Measurements from ENCODE around the gene GLCE.
"Not testable (repeated sequence)": the region's sequence is repeated elsewhere in the genome, so short reads cannot be mapped to it uniquely, and the experiment has no call there.

The GLCE gene

DNA sequence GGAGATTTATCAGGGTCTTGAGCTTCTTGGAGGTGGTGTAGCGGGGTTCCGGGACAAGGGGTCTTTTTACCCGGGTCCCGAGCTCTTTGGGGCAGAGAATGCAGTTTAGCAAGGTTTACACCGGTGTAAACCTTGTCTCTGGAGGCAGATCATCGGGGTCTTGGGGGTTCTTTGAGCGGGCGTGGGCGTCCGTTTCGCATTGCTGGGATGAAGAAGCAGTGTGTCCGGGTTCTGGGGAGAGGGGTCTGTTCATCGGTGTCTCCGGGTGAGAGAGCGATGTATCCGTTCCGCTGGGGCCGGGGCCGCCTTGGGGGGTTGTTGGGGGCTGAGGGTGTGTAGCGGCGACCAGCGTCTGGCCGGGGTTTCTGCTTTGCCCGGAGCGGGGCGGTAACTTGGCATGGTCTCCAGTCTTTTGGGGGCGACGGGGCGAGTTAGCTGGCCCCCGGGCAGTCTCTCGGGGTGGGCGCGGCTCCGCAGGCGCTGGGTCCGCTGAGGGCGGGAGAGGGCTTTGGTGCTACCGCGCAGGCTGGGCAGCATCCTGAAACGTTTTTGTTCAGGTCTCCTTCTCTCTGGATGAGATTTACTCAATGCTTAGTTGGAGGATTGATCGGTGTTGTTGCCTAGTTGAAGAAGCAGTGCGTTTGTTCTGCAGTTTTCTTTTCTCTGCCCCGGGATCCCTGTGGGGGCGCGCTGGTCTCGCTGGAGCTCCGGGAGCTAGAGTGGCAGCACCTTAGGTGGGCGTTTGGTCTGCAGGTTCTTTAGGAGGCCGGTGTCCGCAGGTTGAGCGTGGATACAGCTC lies 843 bp downstream of the GLCE start:
- DNase-seq, result peak; percentile 13

DNA sequence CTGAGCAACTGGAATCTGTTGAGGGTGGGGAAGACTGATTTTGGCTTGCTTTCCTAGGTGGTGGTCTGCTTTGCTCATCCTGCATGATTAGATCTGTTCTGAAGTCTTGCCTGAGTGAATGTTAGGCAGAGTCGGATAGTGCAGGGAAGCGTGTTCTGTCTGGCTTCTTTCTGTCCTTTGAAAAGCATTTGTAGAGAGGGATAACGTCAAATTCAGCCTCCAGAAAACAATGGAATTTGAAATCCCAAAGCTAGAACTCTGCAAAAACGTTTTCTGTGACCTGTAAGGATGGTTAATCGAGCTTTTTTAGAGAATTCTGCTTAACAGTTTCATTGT lies 1.4 kb downstream of the GLCE start:
- no peak for DNase-seq

DNA sequence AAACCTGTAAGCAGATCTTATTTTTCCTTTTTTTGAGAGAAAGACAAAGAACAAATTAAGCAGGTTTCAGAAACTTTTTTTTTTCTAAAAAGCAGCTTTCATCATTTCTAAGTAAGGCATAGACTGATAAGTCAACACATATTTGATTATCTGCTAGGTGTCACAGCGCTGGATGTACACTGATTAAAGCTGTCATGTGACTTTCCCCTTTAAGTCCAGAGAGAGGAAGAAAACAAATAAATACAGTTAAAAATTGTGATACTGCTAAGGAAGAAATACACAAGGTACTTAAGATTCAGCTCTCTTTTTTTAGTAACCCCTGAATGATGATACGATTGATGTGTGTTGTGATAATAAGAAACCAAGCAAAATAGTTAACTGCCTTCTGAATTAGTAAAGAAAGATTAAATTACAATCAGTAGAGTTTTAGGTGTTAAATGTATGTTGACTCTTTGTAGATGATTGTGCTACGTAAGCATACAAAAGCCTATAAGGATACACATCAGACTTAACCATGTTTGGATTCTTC lies 2.8 kb downstream of the GLCE start:
- DNase-seq, result no peak

DNA sequence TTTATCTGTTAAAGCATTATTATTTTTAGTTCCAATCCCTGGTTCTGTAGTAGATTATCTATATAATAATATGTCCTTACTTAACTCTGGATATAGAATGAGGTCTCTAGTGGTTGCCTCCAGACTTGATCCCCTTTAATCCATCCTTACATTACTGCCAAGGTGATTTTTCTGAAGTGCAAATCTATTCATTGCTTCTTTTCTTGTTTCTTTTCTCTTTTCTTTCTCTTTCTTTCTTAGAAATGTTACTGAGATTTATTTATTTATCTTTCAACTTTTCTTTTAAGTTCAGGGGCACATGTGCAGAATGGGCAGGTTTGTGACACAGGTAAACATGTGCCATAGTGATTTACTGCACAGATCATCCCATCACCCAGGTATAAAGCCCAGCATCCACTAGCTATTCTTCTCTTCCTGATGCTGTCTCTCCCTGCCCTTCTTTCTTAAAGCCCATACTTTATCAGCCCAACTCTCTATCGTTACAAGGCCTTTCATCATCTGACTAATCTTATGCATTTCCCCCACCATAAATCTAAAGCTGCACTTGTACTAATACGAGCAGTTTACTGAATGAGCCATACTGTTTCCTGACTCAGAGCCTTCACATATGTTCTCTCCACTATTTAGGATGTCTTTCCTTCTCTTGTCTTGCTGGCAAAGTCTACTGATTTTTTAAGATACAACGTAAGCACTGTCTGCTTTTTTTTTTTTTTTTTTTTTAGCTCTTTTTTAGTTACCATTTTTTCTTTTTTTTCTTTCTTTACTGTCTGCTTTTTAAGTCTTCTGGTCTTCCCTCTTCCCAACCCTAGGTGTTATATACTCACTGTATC lies 4.6 kb downstream of the GLCE start:
- DNase-seq, result no peak

DNA sequence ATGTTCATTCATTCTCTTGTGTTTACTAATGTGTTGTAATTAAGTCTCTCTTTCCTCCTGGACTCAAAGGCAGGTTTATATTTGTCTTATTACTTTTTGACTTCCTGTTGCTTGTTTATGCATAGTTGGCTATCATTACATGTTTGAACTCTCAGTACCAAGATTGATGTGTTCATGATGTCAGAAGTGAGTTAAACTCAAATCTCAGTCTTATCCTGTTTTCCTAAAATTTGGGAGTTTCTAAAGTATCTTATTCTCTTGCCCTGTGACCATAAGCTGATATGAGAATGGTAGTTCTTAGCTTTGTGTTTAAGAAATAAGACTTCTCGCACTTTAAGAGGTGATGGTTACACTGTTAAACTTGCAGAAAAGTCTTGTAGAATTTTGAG lies 5.2 kb downstream of the GLCE start:
- no peak for DNase-seq

DNA sequence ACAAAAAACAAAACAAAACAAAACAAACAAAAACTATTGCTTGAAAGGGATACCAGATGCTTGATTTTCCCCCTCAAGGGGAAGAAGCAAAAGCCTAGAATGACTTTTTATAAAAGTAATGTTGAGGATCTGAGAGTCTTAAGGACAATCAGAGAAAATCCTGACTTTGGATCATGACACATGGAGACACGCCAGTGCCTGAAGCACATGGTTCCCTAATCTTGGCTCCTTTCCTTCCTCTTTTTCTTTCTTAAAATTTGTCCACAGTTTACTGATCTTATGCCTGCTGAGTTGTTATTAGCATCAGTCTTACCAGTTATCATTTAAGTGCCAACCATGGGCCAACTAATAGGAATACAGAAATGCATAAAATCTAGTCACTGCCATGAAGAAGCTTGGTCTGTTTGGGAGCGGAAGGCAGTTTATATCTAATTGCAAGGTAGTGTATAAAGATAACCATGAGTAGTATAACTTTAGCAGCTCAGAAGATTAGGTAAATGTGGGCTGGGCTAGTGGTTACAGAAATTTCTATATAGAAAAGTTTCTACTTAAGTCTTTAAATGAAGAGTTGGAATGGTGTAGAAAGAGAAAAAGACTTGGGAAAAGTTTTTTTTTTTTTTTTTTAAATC lies 6.9 kb downstream of the GLCE start:
- peak; percentile 69 for DNase-seq

DNA sequence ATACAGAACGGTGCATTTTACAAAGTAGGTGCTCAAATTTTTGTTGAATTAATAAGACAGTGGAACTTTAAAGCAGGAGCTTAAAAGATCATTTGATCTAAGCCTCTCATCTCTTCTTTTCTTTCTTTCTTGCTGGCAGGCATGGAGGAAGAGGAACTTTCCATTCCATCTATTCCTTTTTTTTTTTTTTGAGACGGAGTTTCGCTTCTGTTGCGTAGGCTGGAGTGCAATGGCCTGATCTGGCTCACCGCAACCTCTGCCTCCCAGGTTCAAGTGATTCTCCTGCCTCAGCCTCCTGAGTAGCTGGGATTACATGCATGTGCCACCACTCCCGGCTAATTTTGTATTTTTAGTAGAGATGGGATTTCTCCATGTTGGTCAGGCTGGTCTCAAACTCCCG lies 7.9 kb downstream of the GLCE start:
- DNase-seq, result peak; percentile 67

DNA sequence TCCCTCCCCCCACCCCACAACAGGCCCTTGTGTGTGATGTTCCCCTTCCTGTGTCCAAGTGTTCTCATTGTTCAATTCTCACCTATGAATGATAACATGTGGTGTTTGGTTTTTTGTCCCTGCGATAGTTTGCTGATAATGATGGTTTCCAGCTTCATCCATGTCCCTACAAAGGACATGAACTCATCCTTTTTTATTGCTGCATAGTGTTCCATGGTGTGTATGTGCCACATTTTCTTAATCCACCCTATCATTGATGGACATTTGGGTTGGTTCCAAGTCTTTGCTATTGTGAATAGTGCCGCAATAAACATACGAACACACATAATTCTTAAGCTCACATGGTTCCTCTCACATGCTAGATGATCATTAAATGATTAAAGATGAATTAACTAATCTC lies 9.1 kb downstream of the GLCE start:
- DNase-seq, result not testable (repeated sequence)

DNA sequence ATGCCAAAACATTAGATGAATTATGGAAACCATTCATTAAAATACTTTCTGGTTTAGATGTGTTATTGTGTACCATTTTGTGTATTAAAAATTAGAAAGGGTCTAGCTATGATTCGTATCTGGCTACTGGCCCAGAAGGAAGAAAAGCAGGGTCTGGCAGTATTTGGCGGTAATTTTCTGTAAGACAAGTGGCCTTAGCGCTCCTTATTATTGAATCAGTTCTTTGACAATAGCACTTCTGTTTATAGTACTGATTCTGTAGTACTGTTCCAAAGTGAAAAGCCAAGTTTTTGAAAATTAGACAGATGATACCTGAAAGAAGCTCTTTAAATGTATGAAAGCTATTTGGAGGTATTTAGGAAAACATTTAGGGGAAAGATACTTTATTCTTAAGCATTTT lies 10.2 kb downstream of the GLCE start:
- no peak for DNase-seq

DNA sequence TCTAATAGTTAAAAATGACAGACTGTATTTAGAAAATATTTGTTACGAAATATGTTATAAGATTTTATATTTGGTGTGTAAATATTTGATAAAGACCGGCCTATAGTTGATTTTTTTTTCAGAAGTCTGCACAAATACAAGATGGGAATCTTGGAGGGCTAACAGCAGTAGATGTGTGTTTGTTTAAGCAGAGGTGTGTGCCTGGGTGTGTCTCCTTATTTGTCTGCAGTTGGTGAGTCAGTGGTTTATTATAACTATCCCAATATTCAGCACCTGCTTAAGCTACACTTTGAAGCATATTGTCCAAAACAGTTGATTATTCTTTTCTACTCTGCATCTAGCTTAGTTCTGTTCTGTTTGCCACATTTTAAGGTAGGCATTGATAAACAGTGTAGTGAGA lies 12.4 kb downstream of the GLCE start:
- no peak for DNase-seq

DNA sequence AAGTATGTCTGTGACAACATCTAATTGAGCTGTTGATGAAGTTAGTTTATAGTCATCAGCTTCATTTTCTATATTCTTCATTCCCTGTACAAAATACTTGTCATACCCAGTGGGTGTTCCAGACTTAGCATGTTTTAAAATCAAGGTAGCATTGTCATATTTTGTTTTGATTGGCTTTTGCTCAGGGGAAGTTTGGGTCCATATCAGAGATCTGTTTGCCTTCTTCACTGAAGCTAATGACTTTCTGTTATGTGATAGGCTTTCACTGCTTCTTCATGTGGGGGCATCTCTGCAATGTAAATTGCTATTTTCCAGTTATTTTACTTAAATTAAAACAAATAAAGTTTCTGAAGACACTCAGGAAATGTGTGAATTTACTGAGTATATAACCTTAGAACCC lies 15.1 kb downstream of the GLCE start:
- DNase-seq, result no peak

DNA sequence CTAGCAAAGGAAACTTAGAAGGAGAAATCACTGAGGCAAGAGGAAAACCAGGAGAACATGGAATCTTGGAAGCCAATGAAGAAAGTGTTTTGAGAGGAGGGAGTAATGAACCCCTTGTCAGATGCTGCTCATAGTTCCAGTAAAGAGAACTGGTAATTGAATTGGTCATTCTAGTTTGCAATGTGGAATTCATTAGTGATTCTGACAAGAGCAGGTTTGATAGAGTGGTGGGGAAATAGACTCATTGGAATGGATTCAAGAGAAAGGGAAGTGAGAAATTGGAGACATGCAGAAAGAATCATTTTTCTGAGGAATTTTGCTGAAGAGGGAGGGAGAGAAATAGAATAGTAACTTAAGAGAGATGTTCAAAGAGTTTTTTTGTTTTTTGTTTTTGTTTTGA lies 21.0 kb downstream of the GLCE start:
- DNase-seq, result no peak

DNA sequence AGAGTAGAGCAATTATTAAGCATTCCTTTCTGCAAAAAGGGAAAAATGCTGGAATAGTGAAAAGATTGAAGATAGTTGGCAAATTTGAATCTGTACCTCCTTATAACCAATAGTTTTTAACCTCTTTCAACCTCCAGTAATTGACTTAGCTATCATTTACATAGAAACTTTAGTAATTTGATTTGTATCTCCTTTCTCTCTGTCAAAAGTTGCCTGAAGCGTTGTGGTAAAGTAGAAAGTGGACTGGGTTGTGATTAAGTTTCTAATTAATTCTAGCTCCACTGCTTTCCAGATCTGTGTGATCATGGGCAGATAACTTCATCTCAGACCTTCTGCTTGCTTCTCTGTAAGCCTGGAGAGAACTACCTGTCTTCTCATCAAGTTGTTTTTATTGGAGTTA lies 24.8 kb downstream of the GLCE start:
- no peak for DNase-seq

DNA sequence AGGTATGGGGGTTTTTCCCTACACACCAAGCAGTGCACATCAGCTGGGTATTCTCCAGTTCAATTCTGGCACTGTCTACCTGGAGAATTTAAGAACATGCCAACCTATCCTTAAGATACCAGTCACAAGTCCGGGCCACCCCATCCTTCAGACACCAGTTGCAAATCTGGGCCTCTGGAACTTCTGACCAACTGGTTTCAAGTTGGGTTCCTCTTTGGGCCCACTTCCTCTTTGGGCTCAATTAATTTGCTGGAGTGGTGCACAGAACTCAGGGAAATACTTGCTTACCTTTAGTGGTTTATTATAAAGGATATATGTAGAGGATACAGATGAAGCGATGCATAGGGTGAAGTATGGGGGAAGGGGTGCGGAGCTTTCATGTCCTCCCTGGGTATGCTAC lies 25.3 kb downstream of the GLCE start:
- DNase-seq, result peak; percentile 46

DNA sequence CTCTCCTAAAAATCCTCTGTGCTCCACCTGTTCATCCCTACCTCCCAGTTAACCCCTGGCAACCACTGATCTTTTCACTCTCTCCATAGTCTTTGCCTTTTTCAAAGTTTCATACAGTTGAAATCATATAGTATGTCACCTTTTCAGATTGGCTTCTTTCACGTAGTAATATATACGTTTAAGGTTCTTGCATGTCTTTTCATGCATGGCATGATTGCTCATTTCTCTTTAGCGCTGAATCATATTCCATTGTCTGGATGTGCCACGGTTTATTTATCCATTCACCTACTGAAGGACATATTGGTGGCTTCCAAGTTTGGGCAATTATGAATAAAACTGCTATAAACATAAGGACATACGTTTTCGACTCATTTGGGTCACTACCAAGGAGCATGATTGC lies 28.7 kb downstream of the GLCE start:
- no peak for DNase-seq

DNA sequence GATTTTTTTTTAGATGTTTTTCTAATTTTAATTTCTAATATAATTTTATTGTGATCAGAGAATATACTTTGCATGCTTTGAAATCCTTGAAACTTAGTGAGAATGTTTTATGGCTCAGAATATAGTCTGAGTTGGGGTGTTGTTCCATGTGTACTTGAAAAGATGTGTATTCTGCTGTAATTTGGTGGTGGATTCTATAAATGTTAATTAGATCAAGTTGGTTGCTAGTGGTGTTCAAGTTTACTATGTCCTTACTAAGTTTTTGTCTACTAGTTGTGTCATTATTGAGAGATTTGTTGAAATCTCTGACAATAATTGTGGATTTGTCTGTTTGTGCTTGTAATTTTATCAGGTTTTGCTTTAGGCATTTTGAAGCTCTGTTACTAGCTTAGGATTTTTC lies 29.7 kb downstream of the GLCE start:
- DNase-seq, result no peak

DNA sequence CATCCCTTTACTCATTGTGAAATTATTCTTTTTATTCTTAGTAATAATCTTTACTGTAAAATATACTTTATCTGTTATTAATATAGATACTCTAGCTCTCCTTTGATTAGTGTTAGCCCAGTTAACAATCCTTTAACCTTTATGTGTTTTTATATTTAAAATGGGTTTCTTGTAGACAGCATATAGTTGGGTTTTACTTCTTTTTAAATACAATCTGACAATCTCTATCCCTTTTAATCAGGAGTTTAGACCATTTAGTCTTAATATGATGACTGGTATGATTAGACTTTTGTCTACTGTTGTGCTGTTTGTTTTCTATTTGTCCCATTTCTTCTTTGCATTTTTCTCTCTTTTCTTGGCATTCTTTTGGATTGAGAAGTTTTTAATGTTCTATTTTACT lies 30.1 kb downstream of the GLCE start:
- DNase-seq, result no peak

DNA sequence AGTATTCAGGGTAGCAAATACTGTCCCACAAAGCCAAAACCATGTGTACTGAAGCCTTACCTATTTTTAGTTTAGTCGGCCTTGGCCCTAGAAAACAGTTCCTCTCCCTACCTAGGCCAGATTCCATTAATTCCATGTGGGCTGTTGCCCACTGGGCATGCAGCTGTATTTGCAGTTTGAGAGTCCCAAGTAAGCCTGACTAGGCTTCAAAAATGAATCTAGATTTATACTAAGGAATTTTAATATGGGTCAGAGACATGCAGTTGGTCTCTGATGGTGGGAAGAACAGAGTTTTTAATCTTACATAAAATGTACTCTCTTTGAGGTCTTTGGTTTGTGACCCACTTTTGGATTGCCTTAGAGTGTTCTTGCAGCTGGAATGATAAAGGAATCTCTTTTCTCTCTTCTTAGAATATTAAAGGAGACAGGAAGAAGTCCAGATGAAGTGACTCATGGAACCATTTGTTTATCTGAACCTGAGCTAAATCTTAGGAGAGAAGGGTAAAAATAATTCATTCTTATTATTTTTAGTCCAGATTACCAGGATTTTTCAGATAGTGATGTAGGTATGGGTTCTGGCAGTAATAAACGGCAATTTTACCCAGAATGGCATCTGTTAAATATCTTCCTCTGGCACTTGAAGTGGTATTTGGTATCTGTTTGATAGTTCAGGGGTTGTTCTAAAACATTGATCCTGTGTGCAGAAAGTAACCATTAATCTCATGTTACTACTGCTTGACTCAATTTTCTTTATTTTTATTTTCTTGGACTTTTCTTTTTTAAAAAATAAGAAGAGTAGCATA lies 33.8 kb downstream of the GLCE start:
- DNase-seq, result no peak

DNA sequence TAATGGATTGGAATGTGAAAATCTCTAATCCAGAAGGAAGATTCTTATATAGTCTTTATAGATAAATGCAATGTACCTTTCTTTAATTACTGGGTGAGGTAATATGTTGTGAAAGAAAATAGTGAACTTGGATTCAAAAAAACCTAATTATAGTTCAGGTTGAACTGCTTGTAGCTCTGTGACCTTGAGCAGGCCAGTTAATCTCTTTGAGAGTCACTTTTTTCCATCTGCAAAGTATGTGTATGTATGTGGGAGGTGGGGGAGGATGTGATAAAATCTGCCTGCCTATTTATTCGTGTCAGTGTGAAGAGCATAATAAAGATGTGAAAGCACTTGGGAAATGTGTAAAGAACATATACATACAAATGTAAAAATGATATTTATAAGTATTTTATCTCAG lies 34.4 kb downstream of the GLCE start:
- no peak for DNase-seq

DNA sequence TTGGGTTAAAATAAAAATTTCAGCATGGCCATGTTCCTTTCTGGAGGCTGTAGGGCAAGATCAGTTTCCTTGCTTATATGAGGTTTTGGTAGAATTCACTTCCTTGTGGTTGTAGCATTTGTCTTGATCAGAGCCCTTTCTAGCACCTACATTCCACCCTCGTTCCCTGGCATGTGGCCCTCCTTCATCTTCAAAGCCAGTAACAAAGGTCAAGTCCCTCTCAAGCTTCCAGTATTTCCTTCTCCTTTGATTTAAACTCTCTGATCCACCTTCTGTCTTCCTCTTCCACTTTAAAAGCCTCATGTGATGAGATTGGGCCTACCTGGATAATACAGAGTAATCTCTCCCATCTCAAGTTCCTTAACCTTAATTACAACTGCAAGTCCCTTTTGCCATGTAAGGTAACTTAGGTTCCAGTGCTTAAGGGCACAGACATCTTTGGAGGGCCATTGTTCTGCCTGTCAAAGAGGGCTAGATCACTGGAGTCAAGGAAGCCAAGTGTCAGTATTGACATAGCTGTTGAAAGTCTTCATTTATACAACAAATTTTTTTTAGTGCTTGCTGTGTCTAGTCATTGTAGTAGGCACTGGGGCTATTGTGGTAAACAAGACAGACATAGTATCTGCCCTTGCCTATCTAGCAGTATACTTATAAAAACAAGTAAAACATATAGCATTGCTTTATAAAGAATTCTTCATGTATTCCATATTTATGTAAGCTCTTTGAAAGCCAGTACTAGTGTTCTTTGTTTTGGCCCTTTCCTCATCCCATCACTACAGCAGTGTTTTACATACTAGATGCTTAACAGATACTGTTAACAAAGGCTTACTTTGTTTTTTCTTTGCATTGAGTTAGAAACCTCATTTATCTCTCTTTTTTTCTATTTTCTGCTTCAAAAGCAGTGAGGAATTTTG lies 40.7 kb downstream of the GLCE start:
- no peak for DNase-seq

DNA sequence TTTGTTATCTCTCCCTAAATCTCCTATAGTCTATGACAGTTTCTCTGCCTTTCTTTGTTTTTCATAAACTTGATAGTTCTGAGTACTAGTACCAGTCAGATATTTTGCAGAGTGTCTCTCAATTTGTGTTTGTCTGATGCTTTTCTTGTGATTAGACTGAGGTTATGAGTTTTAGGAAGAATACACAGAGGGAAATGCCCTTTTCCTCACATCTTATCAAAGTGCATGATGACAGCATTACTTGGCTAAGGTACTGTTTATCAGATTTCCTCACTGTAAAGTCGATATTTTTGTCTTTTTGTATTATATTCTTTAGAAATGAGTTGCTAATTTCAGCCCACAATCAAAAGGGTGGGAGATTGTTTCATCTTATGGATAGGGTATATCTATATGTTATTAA lies 45.6 kb downstream of the GLCE start:
- DNase-seq, result no peak

DNA sequence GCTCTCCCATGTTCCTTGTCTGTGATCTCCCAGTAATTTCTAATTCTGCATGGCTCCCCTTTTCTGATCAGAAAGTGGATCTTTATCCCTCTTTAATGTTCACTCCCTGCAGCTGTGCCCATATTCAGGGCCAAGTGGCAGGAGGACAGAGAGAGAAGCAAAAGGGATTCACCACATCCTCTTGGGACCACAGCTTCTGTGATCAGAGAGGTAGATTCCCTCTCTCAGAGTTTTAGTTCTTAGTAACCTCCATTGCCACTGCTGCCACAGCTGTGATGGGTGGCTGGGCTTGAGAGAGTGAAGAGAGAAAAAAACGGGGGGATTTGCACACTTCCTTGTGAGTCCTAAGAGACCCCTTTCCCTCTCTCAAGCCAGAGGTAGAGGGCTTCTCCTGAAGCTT lies 49.2 kb downstream of the GLCE start:
- DNase-seq, result no peak
